Measurements from ENCODE around the gene IRF1.
"Not testable (repeated sequence)": the region's sequence is repeated elsewhere in the genome, so short reads cannot be mapped to it uniquely, and the experiment has no call there.

IRF1 gene, protein sequence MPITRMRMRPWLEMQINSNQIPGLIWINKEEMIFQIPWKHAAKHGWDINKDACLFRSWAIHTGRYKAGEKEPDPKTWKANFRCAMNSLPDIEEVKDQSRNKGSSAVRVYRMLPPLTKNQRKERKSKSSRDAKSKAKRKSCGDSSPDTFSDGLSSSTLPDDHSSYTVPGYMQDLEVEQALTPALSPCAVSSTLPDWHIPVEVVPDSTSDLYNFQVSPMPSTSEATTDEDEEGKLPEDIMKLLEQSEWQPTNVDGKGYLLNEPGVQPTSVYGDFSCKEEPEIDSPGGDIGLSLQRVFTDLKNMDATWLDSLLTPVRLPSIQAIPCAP

GRCh38 chr5:132490484-132491367 is at the start of gene IRF1:
IRF1 (minus strand) TSS chr5:132490773; CDS start chr5:132489478, 1,295 bp downstream.
- peak; percentile 76 for DNase-seq

- no peak for DNase-seq
These were observed 49.6 kb upstream of the IRF1 start for GRCh38 chr5:132540149-132540548.

DNA sequence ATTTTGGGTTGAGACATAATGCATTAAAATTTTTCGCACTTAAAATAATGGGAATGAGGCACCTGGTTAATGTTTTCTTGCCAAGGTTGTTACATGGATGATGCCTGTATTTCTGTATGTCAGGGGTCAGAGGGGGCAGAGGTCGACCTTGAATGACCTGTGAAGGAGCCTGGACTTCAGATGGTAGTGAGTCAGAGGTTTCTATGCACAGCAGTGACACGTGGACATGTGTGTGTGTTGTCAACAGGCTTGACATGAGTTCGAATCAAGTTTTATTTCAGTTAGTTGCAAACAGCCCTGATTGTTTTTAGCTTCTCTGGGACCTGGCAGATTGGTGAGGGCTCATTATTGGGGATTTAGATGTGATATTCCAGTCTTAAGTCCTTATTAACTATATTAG is 49.1 kb upstream of the IRF1 start:
- DNase-seq = no peak

- DNase-seq = no peak
These were observed 40.4 kb upstream of the IRF1 start for GRCh38 chr5:132530946-132531345.

DNA sequence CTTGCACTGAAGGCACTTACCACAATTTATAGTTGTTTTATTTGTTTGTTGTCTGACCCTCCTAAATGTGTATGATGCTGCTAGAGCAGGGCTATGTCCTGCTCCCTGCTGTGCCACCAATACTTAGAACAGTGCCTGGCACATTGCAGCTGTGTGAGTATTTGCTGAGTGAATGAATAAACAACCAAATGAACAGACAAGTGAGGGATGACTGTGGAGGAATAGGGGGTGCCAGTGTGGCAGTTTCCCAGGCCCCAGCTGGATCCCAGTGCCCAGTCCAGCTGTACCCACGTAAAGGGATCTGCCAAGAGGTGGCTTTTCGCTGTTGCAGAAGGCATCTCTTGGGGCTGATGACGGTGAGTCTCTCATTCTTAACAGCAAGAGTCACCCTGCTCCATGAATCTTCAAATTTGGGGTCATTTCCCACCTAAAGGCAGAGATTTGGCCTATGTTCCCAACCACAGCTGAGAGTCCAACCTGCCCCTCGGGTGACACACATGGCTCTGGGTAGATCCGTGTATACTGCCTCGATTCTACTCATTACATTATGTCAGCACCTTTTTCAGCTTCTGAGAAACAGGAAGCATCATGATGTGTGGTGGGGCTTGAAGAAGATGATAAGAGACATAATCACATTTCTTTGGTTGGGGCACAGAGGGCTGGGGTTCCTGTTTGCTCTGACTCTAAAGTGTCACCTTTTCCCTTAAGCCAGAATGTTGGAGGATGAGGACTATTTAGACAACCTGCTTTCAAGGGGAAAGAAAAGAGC is 38.5 kb upstream of the IRF1 start:
- DNase-seq = no peak

- DNase-seq = no peak
These were observed 37.4 kb upstream of the IRF1 start for GRCh38 chr5:132528021-132528420.

DNA sequence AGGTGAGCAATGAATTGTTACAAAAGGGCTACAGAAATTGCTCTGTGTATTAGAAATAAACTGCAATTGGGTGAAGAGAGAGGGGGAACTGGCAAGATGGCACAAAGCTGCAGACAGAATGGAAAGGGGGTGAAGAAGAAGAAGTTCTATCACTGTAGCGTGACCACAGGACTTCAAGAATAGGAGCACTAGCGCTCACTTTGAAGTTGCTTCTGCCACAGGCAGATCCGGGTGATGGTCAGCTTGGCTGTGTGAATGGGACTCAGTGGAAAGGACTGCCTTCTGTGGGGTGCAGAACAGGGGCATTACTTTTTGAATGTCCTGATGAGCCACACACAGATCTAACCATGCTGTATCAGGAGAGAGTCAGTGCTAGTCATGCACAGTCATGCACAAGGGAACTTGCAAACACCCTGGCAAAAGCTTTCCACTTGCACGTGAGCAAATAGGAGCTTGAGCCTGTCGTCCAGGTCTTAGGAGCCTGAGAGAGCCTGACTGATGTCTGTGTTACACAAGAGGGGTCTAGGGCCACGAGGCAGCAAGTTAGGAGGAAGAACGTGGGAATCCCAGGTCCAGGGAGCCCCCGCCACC is 36.5 kb upstream of the IRF1 start:
- DNase-seq = no peak

DNA sequence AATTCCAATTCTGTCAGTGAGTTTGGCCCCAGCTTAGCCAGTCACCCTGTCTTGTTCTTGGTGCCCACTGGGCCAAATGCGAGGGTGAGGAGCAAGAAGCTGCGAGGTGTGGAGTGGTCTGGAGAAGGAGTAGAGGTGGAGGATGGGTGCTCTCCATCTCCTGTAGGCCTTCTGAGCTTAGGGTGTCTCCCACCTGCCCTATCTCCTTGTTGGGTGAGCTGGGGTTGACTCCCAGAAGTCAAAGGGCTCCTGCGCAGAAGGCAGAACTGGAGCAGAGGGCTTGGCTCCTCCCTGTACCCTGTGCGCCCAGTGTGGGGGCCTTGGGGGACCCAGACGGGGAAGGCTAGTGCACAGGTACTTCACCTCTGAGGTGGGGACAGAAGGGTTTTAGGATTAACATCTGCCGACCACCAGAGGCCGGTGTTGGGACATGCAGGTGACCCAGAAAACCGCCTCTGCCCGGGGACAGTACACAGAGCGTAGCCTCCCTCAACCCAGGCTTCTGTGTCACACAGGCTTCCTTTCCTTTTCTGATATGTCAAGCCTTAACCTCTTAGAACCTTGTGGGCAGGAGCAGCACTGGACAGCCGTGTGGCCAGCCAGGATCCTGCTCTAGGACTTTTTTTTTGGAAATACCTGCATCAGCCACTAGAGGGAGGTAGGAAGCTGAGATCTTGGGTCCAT is 35.9 kb upstream of the IRF1 start:
- DNase-seq = peak; percentile 16

DNA sequence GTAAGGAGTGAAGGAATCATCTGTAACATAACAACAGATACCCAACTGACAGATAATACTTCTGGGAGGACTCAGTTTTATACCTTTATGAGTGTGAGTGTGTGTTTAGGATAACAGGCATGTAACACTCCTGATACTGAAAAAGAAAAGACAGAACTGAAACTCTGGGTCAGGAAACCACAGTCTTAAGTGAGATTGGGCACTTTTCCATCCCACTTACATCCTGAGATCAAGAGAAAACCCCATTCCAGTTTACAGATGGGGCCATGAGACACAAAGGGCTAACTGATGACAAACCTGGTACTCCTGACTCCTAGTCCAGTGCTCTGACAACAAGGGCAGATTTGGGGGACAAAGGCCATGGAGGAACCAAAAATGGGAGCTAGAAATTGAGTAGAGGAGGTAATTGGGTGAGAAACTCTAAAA is 34.7 kb upstream of the IRF1 start:
- no peak for DNase-seq

DNA sequence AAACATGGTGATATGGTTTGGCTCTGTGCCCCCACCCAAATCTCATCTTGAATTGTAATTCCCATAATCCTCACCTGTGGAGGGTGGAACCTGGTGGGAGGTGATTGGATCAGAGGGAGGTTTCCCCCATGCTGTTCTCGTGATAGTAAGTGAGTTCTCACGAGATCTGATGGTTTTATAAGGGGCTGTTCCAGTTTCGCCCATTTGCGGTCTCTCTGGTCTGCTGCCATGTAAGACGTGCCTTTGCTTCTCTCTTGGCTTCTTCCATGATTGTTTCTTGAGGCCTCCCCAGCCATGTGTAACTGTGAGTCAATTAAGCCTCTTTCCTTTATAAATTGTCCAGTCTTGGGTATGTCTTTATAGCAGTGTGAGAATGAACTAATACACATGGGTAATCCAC is 34.3 kb upstream of the IRF1 start:
- DNase-seq = not testable (repeated sequence)

- DNase-seq = not testable (repeated sequence)
These were observed 31.5 kb upstream of the IRF1 start for GRCh38 chr5:132522067-132522466.

DNA sequence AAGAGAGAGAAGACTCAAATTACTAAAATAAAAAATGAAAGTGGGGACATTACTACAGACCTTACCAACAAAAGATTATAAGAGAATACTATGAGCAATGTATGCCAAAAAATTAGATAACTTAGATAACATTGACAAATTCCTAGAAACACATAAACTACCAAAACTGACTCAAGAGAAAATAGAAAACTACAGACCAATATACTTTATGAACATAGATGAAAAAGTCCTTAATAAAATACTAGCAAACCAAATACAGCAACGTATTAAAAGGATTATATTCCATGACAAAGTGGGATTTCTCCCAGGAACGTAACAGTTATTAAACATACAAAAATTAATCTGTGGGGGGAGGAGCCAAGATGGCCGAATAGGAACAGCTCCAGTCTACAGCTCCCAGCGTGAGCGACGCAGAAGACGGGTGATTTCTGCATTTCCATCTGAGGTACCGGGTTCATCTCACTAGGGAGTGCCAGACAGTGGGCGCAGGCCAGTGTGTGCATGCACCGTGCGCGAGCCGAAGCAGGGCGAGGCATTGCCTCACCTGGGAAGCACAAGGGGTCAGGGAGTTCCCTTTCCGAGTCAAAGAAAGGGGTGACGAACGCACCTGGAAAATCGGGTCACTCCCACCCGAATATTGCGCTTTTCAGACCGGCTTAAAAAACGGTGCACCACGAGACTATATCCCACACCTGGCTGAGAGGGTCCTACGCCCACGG is 23.2 kb upstream of the IRF1 start:
- DNase-seq = not testable (repeated sequence)

- DNase-seq = peak; percentile 21
These were observed 19.5 kb upstream of the IRF1 start for GRCh38 chr5:132510076-132510475.

- DNase-seq = no peak
These were observed 15.6 kb upstream of the IRF1 start for GRCh38 chr5:132506094-132506692.

- no peak for DNase-seq
These were observed 15.1 kb upstream of the IRF1 start for GRCh38 chr5:132505641-132506040.

GRCh38 chr5:132504746-132505145 is 14.2 kb upstream of the IRF1 start:
- DNase-seq = no peak

DNA sequence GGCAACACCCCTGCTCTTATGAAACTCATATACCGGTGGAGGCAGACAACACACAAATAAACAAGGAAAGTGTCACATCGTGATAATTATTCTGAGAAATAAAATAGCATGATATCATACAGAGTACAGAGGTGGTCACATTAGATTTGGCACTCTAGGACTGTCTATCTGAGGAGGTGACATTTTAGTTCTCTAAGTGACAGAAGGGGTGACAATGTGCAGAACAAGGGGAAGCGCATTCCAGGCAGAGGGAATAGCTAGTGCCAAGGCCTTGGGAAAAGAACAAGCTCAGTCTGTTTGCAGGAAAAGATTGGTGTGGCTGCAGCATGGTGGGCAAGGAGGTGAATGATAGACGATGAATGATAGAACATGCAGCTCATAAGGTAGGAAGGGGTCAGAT is 12.7 kb upstream of the IRF1 start:
- DNase-seq = no peak

DNA sequence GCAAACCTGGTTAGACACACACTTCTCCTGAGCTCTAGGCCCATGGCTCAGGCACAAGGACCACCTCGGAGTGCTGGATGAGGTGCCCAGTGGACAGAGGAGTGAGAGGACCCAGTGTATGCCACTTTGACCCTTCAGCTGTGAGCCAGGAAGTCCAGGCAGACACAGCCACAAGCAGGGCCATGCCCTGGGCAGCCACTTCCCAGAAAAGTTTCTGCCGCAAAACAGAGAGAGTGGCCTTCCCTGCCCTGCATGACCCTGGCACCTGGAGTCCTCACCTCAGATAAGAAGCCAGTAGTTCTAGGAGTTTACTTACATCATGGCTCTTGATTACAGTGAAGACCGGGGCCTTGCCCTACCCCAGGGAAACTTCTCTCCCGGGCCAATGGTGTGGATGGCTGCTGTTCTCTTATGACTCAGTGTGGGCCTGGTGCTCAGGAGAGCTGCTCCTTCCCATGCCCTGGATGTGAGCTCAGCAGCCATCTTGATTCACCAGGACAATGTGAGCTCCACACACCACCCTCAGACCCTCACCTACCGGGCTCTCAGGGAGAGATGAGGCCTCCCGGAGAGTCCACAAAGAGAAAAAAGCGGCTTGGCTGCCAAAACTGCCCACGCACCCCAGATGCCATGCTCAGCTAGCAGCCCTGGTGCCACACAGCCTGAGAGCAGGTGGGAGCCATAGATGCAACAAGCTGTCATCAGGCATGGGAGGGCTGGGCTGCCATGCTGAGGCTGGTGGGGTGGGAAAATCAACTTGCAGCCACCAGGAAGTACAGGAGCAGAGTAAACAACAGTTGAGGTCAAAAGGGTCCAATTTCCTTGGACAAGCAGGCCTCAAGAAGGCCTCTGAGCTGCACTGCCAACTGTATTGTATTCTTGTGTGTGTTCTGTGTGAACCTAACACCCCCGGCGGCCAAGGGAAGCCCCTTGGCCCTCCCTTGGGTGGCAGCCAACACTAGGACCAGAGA is 11.7 kb upstream of the IRF1 start:
- no peak for DNase-seq

DNA sequence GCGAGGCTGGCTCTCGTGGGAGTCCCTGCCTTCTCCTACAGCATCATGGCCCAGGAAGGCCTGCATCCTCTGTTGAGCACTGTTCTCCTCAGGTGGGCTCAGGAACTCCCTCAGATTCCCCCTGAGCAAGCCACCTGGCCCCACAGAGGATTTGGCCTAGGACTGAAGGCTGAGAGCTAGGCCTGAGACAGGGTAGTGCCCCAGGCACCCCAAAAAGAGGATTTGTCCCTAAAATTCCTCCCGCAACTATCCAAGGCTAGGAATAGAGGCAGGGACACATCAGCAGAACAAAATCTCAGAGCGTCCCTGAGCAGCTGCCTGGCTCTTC is 11.0 kb upstream of the IRF1 start:
- DNase-seq = no peak
